Loucy (cell line): ENCODE measurements around the gene GPC3.

Experiments
- EZH2phosphoT487 ChIP-seq: fragments of 200-600 bp; IDR thresholded peaks from 2 replicates; pipeline ENCODE4 v1.6.1; 2018; ENCODE audit warnings: antibody characterized with exemption, mild to moderate bottlenecking, moderate library complexity, borderline replicate concordance
- TF ChIP-seq, protein P1 (sequence below): fragments of 200-600 bp; sonication (generic); conservative IDR thresholded peaks from 2 replicates; pipeline ENCODE4 v1.5.1; 2014; ENCODE audit warnings: mild to moderate bottlenecking, antibody characterized with exemption, low read length

DNA sequence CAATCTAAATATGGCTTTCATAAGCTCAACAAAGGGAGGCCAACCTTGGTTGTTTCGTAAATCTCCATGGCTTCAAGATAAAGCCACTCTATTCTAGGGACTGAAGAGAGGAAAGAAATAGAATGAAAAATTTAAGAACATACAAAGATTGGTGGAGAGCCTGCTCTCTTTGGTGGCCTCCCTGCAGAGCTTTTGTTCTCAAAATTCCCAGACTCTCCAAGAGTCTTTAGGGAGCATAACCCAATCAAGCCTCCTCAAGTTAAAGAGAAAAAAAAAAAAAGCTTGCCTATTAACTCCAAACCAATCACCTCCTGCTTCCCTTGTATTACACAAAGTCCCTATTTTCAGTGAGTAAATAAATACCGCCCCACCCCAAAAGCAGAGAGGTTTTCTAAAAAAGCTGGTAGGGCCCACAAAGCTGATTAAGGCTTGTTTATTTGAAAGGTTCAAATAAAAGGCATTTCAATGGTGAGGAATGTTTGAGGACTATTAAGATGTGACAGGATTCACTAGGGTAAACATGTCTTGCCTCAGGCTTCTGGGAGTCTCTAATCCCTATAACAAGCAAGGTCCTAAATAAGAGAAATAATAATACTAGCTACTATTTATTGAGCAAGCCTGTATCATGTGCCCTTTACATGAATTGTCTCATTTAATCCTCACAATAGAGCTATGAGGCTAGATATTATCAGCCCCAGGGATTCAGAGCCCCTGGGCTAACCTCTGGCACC is 71.6 kb downstream of the GPC3 start:
- TF ChIP-seq, protein P1, sequence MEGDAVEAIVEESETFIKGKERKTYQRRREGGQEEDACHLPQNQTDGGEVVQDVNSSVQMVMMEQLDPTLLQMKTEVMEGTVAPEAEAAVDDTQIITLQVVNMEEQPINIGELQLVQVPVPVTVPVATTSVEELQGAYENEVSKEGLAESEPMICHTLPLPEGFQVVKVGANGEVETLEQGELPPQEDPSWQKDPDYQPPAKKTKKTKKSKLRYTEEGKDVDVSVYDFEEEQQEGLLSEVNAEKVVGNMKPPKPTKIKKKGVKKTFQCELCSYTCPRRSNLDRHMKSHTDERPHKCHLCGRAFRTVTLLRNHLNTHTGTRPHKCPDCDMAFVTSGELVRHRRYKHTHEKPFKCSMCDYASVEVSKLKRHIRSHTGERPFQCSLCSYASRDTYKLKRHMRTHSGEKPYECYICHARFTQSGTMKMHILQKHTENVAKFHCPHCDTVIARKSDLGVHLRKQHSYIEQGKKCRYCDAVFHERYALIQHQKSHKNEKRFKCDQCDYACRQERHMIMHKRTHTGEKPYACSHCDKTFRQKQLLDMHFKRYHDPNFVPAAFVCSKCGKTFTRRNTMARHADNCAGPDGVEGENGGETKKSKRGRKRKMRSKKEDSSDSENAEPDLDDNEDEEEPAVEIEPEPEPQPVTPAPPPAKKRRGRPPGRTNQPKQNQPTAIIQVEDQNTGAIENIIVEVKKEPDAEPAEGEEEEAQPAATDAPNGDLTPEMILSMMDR = no peak
- no peak for TF ChIP-seq EZH2phosphoT487
